ENCODE data around the gene TFF1.

The TFF1 gene

DNA sequence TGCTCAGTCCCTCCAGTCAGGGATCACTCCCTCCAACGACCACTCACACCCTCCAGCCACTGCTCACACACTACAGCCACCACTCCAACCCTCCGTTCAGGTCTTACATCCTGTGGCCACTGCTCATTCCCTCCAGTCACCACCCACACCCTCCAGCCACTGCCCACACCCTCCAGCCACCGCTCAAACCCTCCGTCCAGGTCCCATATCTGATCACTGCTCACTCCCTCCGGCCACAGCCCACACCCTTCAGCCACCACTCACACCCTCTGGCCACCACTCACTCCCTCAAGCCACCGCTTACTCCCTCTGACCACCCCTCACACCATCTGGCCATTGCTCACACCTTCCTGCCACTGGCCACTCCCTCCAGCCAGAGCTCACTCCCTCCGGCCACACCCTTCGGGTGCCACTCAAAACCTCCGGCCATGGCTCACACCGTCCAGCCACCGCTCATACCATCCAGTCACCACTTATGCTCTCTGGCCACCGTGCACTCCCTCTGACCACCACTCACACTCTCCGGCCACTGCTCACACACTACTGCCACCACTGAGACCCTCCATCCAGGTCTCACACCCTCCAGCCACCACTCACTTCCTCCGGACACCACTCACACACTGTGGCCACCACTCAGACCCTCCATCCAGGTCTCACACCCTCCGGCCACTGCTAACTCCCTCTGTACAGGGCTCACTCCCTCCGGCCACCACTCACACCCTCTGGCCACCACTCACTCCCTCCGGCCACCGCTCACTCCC is 4.7 kb upstream of the TFF1 start:
- TF ChIP-seq GATA2 (IDR thresholded peaks at IDR 0.05; ENCODE audit: low read depth, low read length) (no peak), GATA3 (IDR thresholded peaks at IDR 0.05; ENCODE audit: low read depth, low read length) (no peak)

DNA sequence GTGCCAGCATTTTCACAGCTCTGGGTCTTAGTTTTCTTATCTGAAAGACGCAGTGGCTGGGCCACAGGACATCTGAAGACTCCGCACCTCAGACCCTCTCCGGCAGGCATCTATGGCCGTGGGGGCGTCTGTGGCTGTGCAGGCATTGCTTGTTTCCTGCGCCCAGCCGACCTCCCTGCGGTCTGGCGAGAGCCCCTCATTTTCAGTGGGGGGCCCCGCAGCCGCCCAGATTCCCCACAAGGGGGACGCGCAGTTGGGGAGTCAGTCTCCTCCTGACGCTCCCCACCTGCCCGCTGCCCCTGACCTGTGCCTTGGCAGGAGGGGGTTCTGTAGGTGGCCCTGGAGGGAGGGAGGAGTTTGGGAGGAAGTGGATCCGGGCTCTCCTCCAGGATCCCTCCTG is 3.5 kb upstream of the TFF1 start:
- TF ChIP-seq GATA3 (IDR thresholded peaks at IDR 0.05; ENCODE audit: low read depth, low read length) (no peak), GATA2 (IDR thresholded peaks at IDR 0.05; ENCODE audit: low read depth, low read length) (no peak)

DNA sequence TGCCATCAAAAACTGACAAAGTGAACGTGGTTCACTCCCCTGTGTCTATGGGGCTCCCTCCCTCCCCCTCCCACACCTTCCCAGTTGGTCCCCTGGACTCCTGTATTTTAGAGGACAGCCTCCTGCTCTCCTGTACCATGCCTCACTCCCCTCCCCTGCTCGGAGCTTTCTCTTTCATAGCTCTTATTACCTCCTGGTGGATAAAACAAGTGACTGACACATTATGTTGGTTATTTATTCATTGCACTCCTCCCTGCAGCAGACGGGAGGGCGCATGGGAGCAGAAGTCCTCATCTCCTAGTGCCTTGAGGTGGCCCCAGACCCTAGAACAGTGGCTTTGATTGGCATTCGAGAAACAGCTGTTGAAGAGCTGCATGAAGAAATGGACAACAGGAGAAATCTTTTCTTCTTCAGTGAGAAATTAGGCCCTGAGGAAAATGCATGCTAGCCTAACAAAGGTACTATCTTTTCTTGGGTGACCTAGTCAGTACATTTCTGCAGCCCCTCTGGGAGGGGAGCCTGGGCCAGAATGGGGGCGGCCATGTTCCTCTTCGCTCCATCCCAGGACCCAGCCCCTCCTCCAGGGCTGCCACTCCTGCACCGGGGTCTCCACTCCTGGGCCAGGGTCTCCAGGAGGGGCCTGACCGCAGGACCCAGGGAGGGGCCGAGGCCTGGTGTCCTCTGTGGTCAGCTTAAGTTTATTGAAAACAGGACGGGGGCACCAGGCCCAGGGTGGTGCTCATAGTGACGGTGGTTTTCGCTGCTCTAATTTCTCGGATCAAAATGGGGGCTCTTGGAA is 1.2 kb upstream of the TFF1 start:
- TF ChIP-seq GATA3 (IDR thresholded peaks at IDR 0.05; ENCODE audit: low read depth, low read length) = no peak
- no peak for TF ChIP-seq GATA2 (IDR thresholded peaks at IDR 0.05; ENCODE audit: low read depth, low read length)

DNA sequence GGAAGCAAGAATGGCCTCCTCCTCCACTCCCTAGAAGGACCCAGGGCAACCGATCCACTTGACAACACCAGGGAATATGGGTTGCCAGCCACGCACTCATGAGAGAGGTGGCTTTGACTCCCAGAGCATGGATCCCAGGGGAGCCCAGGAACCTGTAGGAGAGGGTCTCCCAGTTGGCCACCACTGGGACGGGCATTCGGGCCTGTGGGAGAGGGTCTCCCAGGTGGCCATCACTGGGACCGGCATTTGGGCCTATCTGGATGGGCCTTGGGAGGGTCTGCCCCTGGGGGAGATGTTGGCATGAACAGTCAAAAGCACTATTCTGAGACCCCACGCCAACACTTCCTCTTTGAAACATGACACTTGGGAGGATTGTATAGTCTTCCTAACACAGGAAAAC is 565 bp downstream of the TFF1 start:
- no peak for TF ChIP-seq GATA2 (IDR thresholded peaks at IDR 0.05; ENCODE audit: low read depth, low read length)
- TF ChIP-seq GATA3 (IDR thresholded peaks at IDR 0.05; ENCODE audit: low read depth, low read length) = no peak

DNA sequence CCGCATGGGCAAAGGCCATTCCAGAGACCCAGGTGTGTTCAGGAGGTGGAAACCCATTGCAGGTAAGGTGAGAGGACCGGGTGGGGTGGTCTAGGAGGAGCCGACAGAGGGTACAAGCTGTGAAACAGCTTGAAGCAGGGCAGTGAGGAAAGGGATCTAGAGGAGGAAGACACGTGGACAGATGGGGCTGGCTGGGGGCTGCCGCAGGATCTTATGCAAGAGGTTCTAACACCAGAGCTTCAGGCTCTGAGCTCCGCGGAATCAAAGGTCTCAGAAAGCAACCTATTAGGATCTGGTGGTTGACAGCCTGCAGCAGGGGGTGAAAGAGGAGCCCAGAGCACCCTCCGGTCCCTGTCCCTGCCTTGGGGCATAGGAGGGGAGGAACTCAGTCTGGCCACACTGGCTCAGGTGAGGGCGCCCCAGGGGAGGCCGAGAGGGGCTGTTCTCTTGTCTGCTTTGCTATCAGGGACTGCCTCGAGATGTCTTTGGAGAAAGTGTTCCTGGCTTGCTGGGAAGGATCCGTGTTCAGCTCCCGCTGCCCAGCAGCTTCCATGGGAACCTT is 1.9 kb downstream of the TFF1 start:
- TF ChIP-seq GATA3 (IDR thresholded peaks at IDR 0.05; ENCODE audit: low read depth, low read length) = no peak
- no peak for TF ChIP-seq GATA2 (IDR thresholded peaks at IDR 0.05; ENCODE audit: low read depth, low read length)

DNA sequence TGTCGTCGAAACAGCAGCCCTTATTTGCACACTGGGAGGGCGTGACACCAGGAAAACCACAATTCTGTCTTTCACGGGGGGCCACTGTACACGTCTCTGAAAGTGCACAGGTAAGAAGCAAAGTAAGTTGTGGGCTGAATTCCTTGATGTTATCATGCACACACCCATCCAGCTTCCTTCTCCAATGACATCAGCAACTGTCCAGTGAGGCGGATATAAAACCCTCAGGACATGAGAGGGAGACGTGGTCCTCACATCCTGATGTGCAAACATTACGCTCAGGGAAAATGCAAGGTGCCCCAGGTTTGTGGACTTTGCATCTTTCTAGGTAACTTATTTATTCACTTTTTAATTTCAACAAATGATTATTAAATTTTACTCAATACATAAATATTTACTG is 3.0 kb downstream of the TFF1 start:
- TF ChIP-seq GATA3 (IDR thresholded peaks at IDR 0.05; ENCODE audit: low read depth, low read length) (no peak), GATA2 (IDR thresholded peaks at IDR 0.05; ENCODE audit: low read depth, low read length) (no peak)

DNA sequence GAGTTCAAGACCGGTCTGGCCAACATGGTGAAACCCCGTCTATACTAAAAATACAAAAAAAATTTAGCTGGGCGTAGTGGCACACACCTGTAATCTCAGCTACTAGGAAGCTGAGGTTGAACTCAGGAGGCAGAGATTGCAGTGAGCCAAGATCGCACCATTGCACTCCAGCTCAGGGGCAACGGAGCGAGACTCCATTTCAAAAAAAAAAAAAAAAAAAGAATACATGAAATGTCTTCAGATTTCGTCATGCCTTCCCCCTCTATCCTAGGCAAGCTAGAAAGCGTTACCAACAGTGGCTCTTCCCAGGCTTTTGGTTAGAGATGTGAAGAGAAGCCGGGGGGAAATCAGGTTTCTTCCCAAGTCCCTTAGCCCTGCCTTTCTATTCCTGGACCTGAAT is 3.6 kb downstream of the TFF1 start:
- TF ChIP-seq GATA2 (IDR thresholded peaks at IDR 0.05; ENCODE audit: low read depth, low read length) (no peak), GATA3 (IDR thresholded peaks at IDR 0.05; ENCODE audit: low read depth, low read length) (no peak)

DNA sequence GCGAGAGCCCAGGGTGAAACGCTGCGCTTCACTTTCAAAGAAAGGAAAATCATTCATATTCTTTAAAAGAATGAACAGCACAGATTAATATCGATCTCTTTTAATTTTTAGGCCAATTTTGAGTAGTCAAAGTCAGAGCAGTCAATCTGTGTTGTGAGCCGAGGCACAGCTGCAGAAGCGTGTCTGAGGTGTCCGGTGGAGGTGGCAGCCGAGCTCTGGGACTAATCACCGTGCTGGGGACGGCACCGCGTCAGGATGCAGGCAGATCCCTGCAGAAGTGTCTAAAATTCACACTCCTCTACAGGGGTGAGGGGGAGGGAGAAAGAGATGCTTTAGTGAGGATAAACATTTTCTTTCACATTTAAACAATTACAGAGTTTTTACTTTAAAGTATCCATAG is 4.1 kb downstream of the TFF1 start:
- TF ChIP-seq GATA3 (IDR thresholded peaks at IDR 0.05; ENCODE audit: low read depth, low read length) (no peak), GATA2 (IDR thresholded peaks at IDR 0.05; ENCODE audit: low read depth, low read length) (no peak)

DNA sequence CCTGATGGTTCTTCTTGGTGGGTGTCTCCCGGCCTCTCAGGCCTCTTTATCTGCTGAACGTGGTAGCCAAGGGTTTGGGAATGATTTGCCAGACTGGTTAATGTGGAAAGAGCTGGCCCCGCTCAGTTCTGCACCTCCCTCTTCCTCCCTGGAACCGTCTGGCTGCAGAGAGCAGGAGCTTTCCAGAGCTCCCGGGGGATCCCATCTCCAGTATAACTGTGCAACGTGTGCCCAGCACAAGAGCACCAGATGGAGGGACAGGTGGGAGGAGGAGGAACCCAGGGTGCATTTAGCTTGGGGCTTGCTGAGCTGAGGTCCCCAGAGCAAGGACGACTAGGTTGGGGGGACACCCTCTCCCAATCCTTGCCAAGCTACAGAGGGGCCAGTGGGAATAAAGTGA is 5.0 kb downstream of the TFF1 start:
- no peak for TF ChIP-seq GATA3 (IDR thresholded peaks at IDR 0.05; ENCODE audit: low read depth, low read length)
- TF ChIP-seq GATA2 (IDR thresholded peaks at IDR 0.05; ENCODE audit: low read depth, low read length) = no peak

DNA sequence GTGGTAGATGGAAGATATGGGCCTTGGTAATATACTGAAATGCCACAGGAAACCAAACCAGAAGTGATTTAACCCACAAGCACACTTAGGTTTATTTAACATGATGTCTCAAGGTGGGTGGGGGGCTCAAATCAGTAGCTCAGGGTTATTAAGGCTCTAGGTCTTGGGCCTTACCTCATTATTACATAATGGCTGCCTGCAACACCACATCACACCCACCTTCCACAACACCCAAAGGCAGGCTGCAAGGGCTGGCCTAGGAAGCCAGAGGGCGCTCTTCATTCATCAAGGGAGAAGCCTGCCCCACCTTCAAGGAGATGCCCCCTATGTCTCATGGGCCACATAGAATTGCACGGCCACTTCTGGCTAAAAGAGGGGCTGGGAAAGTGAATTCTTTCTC is 6.0 kb downstream of the TFF1 start:
- TF ChIP-seq GATA3 (IDR thresholded peaks at IDR 0.05; ENCODE audit: low read depth, low read length) (no peak), GATA2 (IDR thresholded peaks at IDR 0.05; ENCODE audit: low read depth, low read length) (no peak)

DNA sequence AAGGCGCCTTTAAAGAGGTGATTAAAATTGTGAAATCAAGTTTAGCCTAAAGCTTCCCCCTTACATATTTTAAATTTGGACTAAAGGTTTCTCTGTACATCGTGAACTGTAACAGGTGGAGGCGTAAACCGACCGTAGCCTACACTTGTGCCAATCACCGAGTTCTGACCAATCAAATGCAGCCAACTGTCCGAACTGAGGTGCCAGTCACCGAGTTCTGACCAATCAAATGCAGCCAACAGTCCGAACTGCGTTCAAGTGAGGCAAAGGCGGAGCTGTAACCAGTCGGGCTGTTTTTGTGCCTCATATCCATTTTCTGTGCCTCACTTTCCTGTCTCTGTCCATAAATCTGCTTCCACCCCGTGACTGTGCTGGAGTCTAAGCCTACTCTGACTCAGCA is 7.4 kb downstream of the TFF1 start:
- no peak for TF ChIP-seq GATA2 (IDR thresholded peaks at IDR 0.05; ENCODE audit: low read depth, low read length)

DNA sequence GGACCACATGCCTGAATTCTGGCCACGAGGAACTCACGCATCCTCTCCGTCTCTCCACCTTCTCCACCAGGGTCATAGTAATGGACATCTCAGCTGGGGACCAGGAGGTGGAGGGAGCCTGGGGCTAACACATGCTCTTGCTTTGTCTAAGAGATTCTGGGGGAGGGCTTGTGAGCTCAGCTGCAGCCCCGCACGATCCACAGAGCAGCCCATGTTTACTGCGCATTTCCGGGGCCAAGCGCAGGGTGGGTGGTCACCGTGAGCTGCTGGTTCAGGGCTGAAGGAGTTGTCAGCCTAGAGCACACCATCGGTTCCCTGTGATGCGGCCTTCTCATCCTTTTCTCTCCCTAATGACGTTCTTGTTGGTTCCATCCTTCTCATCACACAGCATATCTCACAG is 8.1 kb downstream of the TFF1 start:
- TF ChIP-seq GATA3 (IDR thresholded peaks at IDR 0.05; ENCODE audit: low read depth, low read length) = no peak
- TF ChIP-seq GATA2 (IDR thresholded peaks at IDR 0.05; ENCODE audit: low read depth, low read length) = no peak

DNA sequence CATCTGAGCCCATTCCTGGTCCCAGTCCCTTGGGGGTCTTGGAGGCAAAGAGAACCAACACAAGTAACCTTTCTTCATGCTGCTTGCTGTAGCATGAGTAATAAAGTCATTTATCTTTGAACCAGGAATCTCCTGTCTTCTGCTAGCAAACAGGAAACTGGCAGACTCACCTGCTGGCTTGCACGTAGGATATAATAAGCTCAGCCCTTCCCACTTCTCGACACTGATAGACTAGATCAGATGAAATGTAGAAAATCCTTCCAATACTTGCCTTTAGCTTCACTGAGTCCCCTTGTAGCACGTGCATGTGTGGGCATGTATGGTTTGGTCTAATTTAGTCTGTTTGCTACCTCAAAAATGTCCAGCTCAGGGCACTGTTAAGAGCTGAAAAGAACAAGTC is 9.0 kb downstream of the TFF1 start:
- no peak for TF ChIP-seq GATA3 (IDR thresholded peaks at IDR 0.05; ENCODE audit: low read depth, low read length)
- TF ChIP-seq GATA2 (IDR thresholded peaks at IDR 0.05; ENCODE audit: low read depth, low read length) = no peak

DNA sequence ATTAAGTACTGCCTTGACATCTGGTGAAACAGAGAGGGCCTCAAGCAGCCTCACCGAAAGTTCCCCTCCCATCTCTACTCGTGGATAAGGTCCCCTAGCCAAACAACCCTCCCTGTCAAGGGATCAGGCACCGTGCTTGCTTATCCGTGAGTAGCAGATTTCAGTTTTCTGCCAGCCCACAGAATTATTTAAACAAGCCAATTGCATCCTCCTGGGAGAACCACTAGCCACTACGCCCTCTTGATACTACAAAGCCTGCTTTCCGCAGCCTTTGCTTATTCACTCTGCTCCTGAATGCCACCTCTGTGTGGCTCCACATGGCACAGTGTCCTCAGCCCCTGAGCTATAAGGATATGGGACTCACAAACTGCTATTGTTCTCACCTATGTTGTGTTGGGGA is 9.7 kb downstream of the TFF1 start:
- TF ChIP-seq GATA3 (IDR thresholded peaks at IDR 0.05; ENCODE audit: low read depth, low read length) = no peak
- no peak for TF ChIP-seq GATA2 (IDR thresholded peaks at IDR 0.05; ENCODE audit: low read depth, low read length)

DNA sequence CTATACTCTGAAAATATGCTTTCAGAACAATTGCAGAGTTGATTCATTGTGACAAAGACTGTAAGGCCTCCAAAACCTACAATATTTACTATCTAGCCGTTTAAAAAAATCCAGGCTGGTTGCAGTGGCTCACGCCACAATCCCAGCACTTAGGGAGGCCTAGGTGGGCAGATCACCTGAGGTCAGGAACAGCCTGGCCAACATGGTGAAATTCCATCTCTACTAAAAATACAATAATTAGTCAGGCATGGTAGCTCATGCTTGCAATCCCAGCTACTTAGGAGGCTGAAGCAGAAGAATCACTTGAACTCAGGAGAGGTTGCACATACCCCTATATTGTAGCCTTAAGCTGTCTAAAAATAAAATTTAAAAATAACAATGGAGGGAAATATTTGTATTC is 10.3 kb downstream of the TFF1 start:
- TF ChIP-seq GATA3 (IDR thresholded peaks at IDR 0.05; ENCODE audit: low read depth, low read length) (no peak), GATA2 (IDR thresholded peaks at IDR 0.05; ENCODE audit: low read depth, low read length) (no peak)
